Measurements from ENCODE around the gene MEI1. TPM values are rescaled to one million over a fixed set of nuclear protein-coding genes. Genes with fewer than 3 reads are reported as not detected.

Gene MEI1
- total and polyA plus RNA-seq, 2 of the 4 experiments (the other 2 are of a cell fraction), result 0.90 to 2.6 TPM

DNA sequence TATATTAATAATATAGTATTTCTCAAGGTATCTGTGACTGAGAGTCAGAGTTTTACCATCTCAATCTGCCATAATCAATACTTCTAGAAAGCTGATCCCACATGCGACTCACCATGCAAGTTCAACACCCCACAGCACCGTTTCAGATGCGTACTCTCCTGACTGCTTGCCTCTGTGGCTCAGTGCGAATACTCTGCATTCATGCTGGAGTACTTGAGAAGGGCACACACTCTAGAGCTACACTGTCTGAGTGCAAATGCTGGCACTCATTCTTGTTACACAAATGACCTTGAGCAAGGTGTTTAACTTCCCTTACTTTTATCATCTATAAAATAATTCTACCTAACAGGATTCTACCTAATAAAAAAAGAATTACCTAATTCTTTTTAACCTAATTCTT, 23.2 kb upstream of the MEI1 start:
- Histone ChIP-seq H3K4me1 (ENCODE audit: control insufficient read depth, insufficient read depth, low read length) (no peaks in the 10 kb centered on the region; the same call in 1 of the 2 replicates), H3K56ac (ENCODE audit: extremely low read depth, insufficient read depth, low read length) (no peak overlapping the region), H3K9me1 (ENCODE audit: insufficient read depth, low read length) (peaks cover 12% of the 10 kb centered on the region), H3K18ac (ENCODE audit: low read depth, low read length) (no peak overlapping the region), H3K23ac (ENCODE audit: low read depth, low read length) (no peak overlapping the region), H3K79me1 (ENCODE audit: low read depth in 1 of 2, low read length in 2 of 2) (peaks cover 25 to 78% of the 10 kb centered on the region in 2 experiments), H4K20me1 (ENCODE audit: insufficient read depth, low read length) (peaks cover 18% of the 10 kb centered on the region), H3K27ac (ENCODE audit: insufficient read depth, low read length) (no peak overlapping the region), H2BK5ac (ENCODE audit: low read depth, low read length, poor library complexity, severe bottlenecking) (no peak overlapping the region), H2BK120ac (ENCODE audit: low read depth, low read length) (no peak overlapping the region), H2BK15ac (ENCODE audit: low read depth, low read length) (no peak overlapping the region), H3K9me3 (ENCODE audit: control insufficient read depth, insufficient read depth, low read length) (no peaks in the 10 kb centered on the region), H4K91ac (ENCODE audit: insufficient read depth, low read depth, low read length) (no peak overlapping the region), H3K27me3 (ENCODE audit: control insufficient read depth, insufficient read depth, low read length) (no peaks in the 10 kb centered on the region), H3K9ac (ENCODE audit: low read depth, low read length) (no peak overlapping the region), H4K8ac (ENCODE audit: low read depth in 2 of 2, low read length in 2 of 2) (no peak overlapping the region), H3K14ac (replicated peaks; ENCODE audit: low read depth, low read length) (no peak overlapping the region), H2BK20ac (ENCODE audit: low read depth, low read length) (no peak overlapping the region), H3K36me3 (ENCODE audit: control insufficient read depth, insufficient read depth, low read length) (peaks cover 35% of the 10 kb centered on the region), H2AK9ac (replicated peaks; ENCODE audit: low read depth, low read length, poor library complexity) (no peak overlapping the region), H2AFZ (replicated peaks; ENCODE audit: low read length, poor library complexity) (no peak overlapping the region), H3K4ac (ENCODE audit: low read depth, low read length) (no peak overlapping the region), H4K5ac (ENCODE audit: low read depth, low read length) (no peak overlapping the region), H3K4me3 (ENCODE audit: insufficient read depth, low read depth, low read length) (no peak overlapping the region), H3K4me2 (ENCODE audit: low read depth, low read length) (no peak overlapping the region), H2AK5ac (ENCODE audit: low read depth, low read length) (no peak overlapping the region)
- dilution Hi-C loops (cut with HindIII; ENCODE audit: low sequenced_read_pairs, unreplicated experiment) (no loop called here), intact Hi-C loops (cut with micrococcal nuclease) (no loop called here), in situ Hi-C loops (cut with MboI; ENCODE audit: low sequenced_read_pairs) (no loop called here)
- BruUV-seq (replicated peaks), result no TSS peak
- ChIA-PET CTCF (no interaction called here), POLR2A (ENCODE audit: unreplicated experiment) (no interaction called here)
- WGBS, 2 experiments (ENCODE audit: extremely low coverage in 2 of 2, insufficient read length in 1 of 2), result no CpG with 5 or more reads among the region's 4 CpGs
- no peak for TF ChIP-seq FOS (IDR thresholded peaks at IDR 0.05; ENCODE audit: low read depth, low read length)
- no peak for TF ChIP-seq MXI1 (IDR thresholded peaks at IDR 0.05; ENCODE audit: borderline replicate concordance, low read depth, low read length)
- TF ChIP-seq SMC3 (IDR thresholded peaks at IDR 0.05; ENCODE audit: low read depth, low read length), result no peak
- TF ChIP-seq POLR2A (IDR thresholded peaks at IDR 0.05; ENCODE audit: low read depth, low read length), result no peak
- TF ChIP-seq MAFK (IDR thresholded peaks at IDR 0.05; ENCODE audit: low read depth, low read length), result no peak
- TF ChIP-seq RFX5 (IDR thresholded peaks at IDR 0.05; ENCODE audit: low read depth, low read length), result no peak
- TF ChIP-seq RCOR1 (IDR thresholded peaks at IDR 0.05; ENCODE audit: insufficient replicate concordance, low read length), result no peak
- TF ChIP-seq NFE2L2 (IDR thresholded peaks at IDR 0.05; ENCODE audit: low read depth, low read length), result no peak
- TF ChIP-seq MAZ (IDR thresholded peaks at IDR 0.05; ENCODE audit: borderline replicate concordance, low read depth, low read length), result no peak
- no peak for TF ChIP-seq CEBPB (IDR thresholded peaks at IDR 0.05; ENCODE audit: low read depth, low read length)
- TF ChIP-seq, protein P1, sequence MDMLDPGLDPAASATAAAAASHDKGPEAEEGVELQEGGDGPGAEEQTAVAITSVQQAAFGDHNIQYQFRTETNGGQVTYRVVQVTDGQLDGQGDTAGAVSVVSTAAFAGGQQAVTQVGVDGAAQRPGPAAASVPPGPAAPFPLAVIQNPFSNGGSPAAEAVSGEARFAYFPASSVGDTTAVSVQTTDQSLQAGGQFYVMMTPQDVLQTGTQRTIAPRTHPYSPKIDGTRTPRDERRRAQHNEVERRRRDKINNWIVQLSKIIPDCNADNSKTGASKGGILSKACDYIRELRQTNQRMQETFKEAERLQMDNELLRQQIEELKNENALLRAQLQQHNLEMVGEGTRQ (IDR thresholded peaks at IDR 0.05; ENCODE audit: low read depth, low read length), result no peak
- TF ChIP-seq, protein P2, sequence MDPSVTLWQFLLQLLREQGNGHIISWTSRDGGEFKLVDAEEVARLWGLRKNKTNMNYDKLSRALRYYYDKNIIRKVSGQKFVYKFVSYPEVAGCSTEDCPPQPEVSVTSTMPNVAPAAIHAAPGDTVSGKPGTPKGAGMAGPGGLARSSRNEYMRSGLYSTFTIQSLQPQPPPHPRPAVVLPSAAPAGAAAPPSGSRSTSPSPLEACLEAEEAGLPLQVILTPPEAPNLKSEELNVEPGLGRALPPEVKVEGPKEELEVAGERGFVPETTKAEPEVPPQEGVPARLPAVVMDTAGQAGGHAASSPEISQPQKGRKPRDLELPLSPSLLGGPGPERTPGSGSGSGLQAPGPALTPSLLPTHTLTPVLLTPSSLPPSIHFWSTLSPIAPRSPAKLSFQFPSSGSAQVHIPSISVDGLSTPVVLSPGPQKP (IDR thresholded peaks at IDR 0.05; ENCODE audit: borderline replicate concordance, low read depth, low read length), result no peak
- no peak for TF ChIP-seq CHD1 (IDR thresholded peaks at IDR 0.05; ENCODE audit: low read depth, low read length)
- no peak for TF ChIP-seq RAD21 (IDR thresholded peaks at IDR 0.05; ENCODE audit: low read length)
- TF ChIP-seq, protein P3, sequence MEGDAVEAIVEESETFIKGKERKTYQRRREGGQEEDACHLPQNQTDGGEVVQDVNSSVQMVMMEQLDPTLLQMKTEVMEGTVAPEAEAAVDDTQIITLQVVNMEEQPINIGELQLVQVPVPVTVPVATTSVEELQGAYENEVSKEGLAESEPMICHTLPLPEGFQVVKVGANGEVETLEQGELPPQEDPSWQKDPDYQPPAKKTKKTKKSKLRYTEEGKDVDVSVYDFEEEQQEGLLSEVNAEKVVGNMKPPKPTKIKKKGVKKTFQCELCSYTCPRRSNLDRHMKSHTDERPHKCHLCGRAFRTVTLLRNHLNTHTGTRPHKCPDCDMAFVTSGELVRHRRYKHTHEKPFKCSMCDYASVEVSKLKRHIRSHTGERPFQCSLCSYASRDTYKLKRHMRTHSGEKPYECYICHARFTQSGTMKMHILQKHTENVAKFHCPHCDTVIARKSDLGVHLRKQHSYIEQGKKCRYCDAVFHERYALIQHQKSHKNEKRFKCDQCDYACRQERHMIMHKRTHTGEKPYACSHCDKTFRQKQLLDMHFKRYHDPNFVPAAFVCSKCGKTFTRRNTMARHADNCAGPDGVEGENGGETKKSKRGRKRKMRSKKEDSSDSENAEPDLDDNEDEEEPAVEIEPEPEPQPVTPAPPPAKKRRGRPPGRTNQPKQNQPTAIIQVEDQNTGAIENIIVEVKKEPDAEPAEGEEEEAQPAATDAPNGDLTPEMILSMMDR (conservative IDR thresholded peaks at IDR 0.05; ENCODE audit: low read depth, low read length), result no peak
- TF ChIP-seq BHLHE40 (IDR thresholded peaks at IDR 0.05; ENCODE audit: low read depth, low read length), result no peak
- DNase-seq, result no peak
- no peak for ATAC-seq (ENCODE audit: low read depth)
